Coronary artery (tissue), 2 donors: Measurements from ENCODE around the gene LSR.
A peak's percentile ranks its signal among the peaks of the same experiment; 100 is the strongest.
"Not testable (repeated sequence)": the region's sequence is repeated elsewhere in the genome, so short reads cannot be mapped to it uniquely, and the experiment has no call there.

ENCODE experiments used
- DNase-seq: peaks from one replicate; pipeline ENCODE4 v3.0.0-alpha.2; 2017; ENCODE audit warnings: low spot score
- H3K27ac ChIP-seq, 2 donors: fragments of 200-600 bp; sonication (generic); one replicate each; pipeline ENCODE4 v1.5.1; 2016 to 2019
- H3K4me3 ChIP-seq: fragments of 200-600 bp; sonication (generic); 2 replicates; pipeline ENCODE4 v1.5.1; 2016; ENCODE audit warnings: mild to moderate bottlenecking, moderate library complexity
- TF ChIP-seq, protein P1 (sequence below): fragments of 200-600 bp; sonication (generic); IDR thresholded peaks from one replicate; pipeline ENCODE4 v1.5.1; 2019; ENCODE audit warnings: antibody characterized with exemption

LSR gene

DNA sequence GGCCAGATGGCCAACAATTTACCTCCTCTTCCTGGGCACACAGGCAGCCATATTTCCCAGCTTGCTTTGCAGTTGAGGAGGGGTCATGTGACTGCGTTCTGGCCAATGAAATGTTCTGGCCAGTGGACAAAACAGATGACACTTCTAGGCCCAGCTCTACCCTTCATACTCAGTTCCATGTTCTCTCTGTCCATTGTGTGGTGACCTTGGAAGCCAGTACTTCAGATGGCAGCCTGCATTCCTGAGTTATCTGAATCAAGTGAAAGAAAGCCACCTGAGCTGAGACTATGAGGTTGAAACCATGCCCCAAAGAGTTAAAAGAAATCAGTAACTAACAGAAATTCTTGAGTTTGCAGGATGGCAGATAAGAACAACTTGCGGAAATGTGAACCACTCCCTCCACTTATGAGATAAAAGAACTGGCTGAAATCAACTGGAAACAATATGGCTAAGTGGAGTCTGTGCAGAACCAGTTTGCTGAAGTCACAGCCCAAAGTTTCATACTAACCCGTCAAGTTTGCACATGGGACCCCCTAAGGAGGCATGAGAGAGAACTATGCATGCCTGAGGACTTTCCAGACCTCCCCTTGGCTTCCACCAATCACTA, 28.4 kb upstream of the LSR start:
- H3K4me3 ChIP-seq = no peak overlapping the region
- DNase-seq = peak; percentile 4
- TF ChIP-seq, protein P1, sequence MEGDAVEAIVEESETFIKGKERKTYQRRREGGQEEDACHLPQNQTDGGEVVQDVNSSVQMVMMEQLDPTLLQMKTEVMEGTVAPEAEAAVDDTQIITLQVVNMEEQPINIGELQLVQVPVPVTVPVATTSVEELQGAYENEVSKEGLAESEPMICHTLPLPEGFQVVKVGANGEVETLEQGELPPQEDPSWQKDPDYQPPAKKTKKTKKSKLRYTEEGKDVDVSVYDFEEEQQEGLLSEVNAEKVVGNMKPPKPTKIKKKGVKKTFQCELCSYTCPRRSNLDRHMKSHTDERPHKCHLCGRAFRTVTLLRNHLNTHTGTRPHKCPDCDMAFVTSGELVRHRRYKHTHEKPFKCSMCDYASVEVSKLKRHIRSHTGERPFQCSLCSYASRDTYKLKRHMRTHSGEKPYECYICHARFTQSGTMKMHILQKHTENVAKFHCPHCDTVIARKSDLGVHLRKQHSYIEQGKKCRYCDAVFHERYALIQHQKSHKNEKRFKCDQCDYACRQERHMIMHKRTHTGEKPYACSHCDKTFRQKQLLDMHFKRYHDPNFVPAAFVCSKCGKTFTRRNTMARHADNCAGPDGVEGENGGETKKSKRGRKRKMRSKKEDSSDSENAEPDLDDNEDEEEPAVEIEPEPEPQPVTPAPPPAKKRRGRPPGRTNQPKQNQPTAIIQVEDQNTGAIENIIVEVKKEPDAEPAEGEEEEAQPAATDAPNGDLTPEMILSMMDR = no peak
- no peak overlapping the region for H3K27ac ChIP-seq

DNA sequence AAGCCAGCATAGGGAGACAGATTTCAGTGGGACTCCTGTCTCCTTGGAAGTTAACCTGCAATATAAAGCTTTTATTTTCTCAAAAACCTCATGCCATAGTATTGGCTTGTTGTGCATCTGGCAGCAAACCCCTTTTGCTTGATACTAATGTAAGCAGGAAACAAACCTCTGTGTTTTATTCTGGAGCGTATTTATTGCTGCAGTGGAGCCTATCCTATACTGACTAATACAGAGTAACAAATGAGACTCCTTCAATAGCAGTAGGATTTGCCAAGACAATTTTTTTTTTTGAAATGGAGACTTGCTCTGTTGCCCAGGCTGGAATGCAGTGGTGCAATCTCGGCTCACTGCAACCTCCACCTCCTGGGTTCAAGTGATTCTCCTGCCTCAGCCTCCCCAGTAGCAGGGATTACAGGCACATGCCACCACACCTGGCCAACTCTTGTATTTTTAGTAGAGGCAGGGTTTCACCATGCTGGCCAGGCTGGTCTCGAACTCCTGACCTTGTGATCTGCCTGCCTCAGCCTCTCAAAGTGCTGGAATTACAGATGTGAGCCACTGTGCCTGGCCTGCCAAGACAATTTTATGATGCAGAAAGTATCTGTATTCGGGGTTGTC, 27.7 kb upstream of the LSR start:
- H3K27ac ChIP-seq, DNase-seq, H3K4me3 ChIP-seq: not testable (repeated sequence)

DNA sequence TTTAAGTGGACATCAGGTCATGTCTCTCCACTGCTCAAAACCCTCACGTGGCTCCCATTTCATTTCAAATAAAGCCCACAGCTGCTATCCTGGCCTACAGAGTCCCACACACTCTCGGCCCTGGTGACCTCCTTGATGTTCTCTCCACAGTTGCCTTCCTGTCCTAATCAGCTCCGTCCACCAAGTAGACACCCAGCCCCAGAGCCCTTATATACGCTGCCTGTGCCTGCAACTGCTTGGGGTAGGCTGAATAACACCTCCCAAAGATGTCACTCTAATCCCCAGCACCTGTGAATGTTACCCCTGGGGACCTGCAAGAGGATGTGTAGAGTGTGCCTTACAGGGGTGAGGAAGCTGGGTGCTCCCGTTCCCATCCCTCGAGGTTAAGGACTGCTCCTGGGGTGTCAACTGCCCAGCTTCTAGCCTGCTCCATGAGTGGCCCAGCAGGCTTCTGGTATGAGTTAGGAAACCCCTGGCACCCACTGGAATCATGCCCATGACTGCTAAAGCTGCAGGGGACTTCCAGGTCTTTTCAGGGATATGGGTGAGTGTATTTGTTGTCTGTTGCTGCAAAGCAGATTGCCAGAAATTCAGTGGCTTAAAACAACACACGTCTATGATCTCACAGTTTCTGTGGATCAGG, 26.3 kb upstream of the LSR start:
- no peak overlapping the region for H3K4me3 ChIP-seq
- no peak for DNase-seq
- TF ChIP-seq, protein P1 = no peak
- no peak overlapping the region for H3K27ac ChIP-seq

DNA sequence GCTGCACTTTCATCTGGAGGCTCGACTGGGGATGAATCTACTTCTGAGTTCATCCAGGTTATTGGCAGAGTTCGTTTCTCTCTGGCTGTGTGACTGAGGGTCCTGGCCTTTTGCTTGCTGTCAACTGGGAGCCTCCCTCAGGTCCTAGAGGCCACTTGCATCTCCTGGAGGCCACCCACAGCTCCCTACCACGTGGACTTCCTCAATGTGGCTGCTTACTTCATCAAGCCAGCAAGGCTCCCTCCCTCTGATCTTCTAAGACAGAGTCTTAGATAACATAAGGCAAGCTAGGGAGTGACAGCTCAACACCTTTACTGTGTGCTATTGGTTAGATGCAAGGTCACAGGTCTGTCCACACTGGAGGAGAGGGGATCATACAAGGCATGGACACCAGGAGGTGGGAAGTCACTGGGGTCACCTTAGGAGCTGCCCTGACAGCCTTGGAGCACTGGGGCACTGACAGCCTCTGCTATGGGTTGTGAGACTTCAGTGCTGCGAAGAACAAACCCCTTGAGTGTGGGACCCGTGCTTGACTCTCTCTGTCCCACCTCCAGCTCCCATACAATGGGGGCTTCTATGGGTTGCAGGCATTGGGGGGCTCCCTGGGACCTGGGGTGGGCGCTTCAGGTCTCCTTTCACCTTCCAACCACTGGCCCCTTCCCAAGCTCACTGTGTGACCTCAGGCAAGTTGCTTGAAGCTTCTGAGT, 25.6 kb upstream of the LSR start:
- no peak overlapping the region for H3K27ac ChIP-seq
- TF ChIP-seq, protein P1 = no peak
- H3K4me3 ChIP-seq = no peak overlapping the region
- no peak for DNase-seq

DNA sequence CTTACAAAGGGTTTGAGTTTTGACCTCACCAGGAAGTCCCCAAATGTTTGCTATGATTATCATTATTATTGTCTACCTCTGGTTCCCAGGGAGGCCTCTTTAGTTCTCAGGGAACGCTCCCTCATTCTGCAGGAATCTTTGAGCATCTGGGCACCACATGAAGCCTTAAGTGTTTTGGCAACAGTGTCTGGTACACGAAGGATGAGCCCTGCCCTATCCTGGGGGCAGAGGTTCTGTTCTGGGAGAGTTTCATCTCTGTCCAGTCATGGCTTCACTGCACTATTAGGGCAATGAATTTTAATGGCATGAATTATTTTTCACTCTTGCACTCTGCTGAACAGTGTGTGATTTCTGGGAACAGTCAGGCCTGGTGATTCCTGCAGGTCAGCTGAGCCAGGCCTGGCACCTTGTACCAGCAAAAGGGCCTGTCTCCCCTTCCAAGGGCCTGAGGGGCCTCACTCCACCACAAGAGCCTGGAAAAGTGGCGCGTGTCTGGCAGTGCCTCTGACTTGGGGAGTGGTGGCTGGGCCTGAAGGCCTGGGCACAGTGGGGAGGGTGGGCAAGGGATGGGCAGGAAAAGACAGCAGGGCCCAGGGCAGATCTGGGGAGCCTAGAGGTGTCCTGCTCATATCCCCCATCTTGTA, 24.8 kb upstream of the LSR start:
- TF ChIP-seq, protein P1 = no peak
- no peak overlapping the region for H3K4me3 ChIP-seq
- no peak for DNase-seq
- H3K27ac ChIP-seq = no peak overlapping the region

DNA sequence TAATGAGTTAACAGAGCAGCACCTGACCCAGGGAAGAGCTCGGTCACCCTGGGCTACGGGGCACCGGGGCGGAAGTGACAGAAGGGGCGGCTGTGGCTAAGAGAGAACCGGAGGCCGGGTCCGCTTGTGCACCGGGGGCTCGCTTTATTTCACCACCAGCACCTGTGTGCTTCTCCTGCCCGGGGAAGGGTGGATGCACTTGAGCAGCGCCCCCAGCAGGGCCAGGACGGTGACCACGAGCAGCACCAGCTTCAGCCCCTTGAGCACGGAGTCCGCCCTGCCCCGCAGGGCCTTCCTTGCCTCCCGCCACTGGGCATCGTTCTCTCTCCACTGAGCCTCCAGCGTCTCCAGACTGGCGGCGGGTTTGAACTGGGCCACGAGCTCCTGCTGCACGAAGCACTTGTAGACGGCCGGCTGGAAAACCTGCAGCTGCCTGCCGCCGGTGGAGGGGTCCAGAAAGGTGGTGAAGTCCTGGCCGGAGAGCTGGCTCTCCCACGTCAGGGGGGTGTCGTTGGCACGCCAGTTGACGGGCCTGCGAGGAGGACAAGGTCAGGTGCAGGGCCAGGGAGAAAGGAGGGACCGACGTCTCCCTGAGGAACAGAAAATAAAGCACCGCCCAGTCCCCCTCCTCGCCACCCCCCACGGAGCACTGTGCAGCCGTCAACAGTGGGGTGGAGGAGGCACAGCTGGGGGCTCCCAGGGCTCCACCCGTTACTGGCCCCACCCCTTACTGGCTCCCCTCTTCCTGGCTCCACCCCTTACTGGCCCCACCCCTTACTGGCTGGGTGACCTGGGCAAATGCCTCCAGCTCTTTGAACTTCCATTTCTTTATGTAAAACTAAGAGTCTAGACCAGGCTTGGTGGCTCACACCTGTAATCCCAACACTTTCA, 23.9 kb upstream of the LSR start:
- DNase-seq = no peak
- no peak overlapping the region for H3K27ac ChIP-seq
- TF ChIP-seq, protein P1 = no peak
- H3K4me3 ChIP-seq = no peak overlapping the region
